ENCODE measurements around the gene RETN. TPM values are rescaled to one million over a fixed set of nuclear protein-coding genes. Genes with fewer than 3 reads are reported as not detected.
A peak's percentile ranks its signal among the peaks of the same experiment; 100 is the strongest.

RETN gene
- total RNA-seq, 2 experiments from 2014 or later = not detected

DNA sequence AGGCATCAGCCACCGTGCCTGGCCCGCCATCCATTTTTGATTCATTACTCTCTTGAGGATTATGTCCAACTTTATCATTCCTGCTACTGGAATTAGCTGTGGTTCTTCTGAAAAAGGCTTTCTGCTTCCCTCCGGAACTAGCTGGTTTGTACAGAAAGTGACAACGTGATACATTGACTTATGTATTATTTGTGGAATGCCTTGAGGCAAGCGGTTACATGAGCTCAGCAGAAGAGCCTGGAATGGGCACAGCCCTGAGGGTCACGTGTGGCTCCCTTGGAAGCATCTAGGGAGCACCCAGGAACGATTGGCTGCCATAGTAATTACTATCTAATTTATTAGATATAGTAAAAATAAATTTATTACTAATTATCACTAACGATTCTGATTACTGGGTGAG lies 14.4 kb upstream of the RETN start:
- H3K27me3 Mint-ChIP-seq = peaks cover 2% of the 10 kb centered on the region
- ChIA-PET POLR2A (no interaction called here), CTCF (interaction anchor here (0.9 to 2.8 kb wide), 3 partner anchors 10 to 26 kb away, joined by 3 to 12 read pairs (median 6); partner anchors contain the start of gene TRAPPC5)
- H3K4me3 Mint-ChIP-seq = no peak overlapping the region
- no peak for DNase-seq
- H3K36me3 Mint-ChIP-seq (ENCODE audit: low read depth) = no peaks in the 10 kb centered on the region
- peaks cover 35% of the 10 kb centered on the region for H3K4me1 Mint-ChIP-seq
- no peak overlapping the region for H3K27ac Mint-ChIP-seq
- no peaks in the 10 kb centered on the region for H3K9me3 Mint-ChIP-seq

DNA sequence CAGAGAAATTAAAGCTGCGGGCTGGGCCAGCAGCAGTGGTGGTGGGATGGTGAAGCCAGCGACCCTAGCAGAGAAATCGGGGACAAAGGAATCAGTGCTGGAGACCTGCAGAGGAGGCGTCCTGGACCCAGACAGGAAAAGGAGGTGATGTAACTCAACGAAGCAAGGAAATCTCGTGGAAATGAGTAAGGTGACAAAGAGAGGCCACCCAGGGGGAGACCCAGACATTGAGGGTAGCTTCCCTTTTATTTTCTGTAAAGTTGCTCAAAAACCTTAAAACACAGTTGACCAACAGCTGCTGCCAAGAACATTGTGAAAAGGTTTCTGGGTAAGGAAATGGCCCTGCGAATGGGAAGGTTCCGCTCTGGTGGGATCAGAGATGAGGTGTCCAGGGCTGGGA lies 13.3 kb upstream of the RETN start:
- H3K9me3 Mint-ChIP-seq = no peaks in the 10 kb centered on the region
- POLR2A ChIA-PET = no interaction called here
- H3K36me3 Mint-ChIP-seq (ENCODE audit: low read depth) = no peaks in the 10 kb centered on the region
- CTCF ChIA-PET = interaction anchor here (0.9 to 2.8 kb wide), 2 partner anchors 17 to 25 kb away, joined by 3 to 12 read pairs; partner anchors contain the start of gene TRAPPC5
- H3K4me1 Mint-ChIP-seq = peaks cover 35% of the 10 kb centered on the region
- no peak overlapping the region for H3K4me3 Mint-ChIP-seq
- H3K27me3 Mint-ChIP-seq = peaks cover 2% of the 10 kb centered on the region
- H3K27ac Mint-ChIP-seq = no peak overlapping the region
- no peak for DNase-seq

DNA sequence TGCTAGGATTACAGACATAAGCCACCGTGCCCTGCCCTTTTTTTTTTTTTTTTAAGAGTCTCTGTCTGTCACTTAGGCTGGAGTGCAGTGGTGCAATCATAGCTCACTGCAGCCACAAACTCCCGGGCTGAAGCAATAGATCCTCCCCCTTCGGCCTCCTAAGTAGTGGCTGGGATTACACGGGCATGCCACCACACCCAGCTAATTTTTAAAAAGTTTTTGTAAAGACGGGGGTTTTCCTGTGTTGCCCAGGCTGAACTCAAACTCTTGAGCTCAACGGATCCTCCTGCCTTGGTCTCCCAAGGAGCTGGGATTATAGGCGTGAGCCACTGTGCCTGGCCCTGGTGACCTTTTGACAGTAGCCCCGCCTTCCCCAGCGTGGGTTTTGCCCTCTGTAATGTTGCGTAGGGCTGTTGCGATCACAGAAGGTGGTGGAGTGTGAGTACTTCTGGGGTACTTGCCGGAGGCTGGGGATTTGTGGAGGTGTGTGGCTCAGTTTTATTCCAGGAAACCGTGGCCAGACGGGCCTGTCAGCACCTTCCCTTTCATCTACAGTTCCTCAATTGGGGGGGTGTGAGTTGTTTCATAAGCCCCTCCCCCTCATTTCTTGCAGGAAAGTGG lies 11.6 kb upstream of the RETN start:
- DNase-seq = no peak
- Mint-ChIP-seq H3K4me1 (peaks cover 31% of the 10 kb centered on the region), H3K27ac (peak overlapping the region; percentile 9), H3K36me3 (ENCODE audit: low read depth) (no peaks in the 10 kb centered on the region), H3K9me3 (no peaks in the 10 kb centered on the region), H3K4me3 (no peak overlapping the region), H3K27me3 (no peaks in the 10 kb centered on the region)
- ChIA-PET CTCF (interaction anchor here (0.6 to 1.7 kb wide), 5 partner anchors 15 to 536 kb away, joined by 3 to 5 read pairs (median 3); partner anchors contain the start of genes PCP2 and TRAPPC5), POLR2A (no interaction called here)

- ChIA-PET CTCF (interaction anchor here (1.6 to 1.7 kb wide), 2 partner anchors 22 to 90 kb away, joined by 3 to 5 read pairs; partner anchors contain the start of gene TRAPPC5), POLR2A (no interaction called here)
- DNase-seq = peak; percentile 74
- Mint-ChIP-seq H3K27me3 (no peaks in the 10 kb centered on the region), H3K4me1 (peaks cover 23% of the 10 kb centered on the region), H3K4me3 (peak overlapping the region; percentile 71), H3K9me3 (no peaks in the 10 kb centered on the region), H3K36me3 (ENCODE audit: low read depth) (no peaks in the 10 kb centered on the region), H3K27ac (peak overlapping the region; percentile 87)
These were observed 10.6 kb upstream of the RETN start for GRCh38 chr19:7658219-7658686.

- no peak for DNase-seq
- peaks cover 21% of the 10 kb centered on the region for H3K4me1 Mint-ChIP-seq
- POLR2A ChIA-PET = no interaction called here
- H3K9me3 Mint-ChIP-seq = no peaks in the 10 kb centered on the region
- no peak overlapping the region for H3K4me3 Mint-ChIP-seq
- CTCF ChIA-PET = interaction anchor here (0.5 to 2.9 kb wide), 3 partner anchors 19 to 167 kb away, joined by 3 to 13 read pairs (median 3); partner anchors contain the start of genes STXBP2 and TRAPPC5
- no peaks in the 10 kb centered on the region for H3K36me3 Mint-ChIP-seq (ENCODE audit: low read depth)
- no peak overlapping the region for H3K27ac Mint-ChIP-seq
- H3K27me3 Mint-ChIP-seq = peaks cover 3% of the 10 kb centered on the region
These were observed 6.9 kb upstream of the RETN start for GRCh38 chr19:7661744-7662538.

DNA sequence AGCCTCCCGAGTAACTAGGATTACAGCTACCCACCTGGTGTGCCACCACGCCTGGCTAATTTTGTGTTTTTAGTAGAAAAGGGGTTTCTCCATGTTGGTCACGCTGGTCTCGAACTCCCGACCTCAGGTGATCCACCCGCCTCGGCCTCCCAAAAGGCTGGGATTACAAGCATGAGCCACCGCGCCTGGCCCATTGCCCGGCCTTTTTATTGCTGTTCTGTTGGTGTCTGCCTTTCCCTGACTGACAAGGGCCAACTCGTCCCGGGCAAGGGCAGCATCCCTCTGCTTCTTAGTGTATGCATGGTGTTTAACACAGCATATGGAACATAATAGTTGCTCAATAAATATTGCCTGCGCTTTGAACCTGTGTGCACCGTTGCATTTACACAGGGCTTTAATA lies 6.2 kb upstream of the RETN start:
- POLR2A ChIA-PET = no interaction called here
- Mint-ChIP-seq H3K4me1 (peaks cover 14% of the 10 kb centered on the region), H3K27ac (no peak overlapping the region), H3K9me3 (no peaks in the 10 kb centered on the region), H3K4me3 (no peak overlapping the region), H3K36me3 (ENCODE audit: low read depth) (no peaks in the 10 kb centered on the region), H3K27me3 (peaks cover 4% of the 10 kb centered on the region)
- CTCF ChIA-PET = interaction anchor here (0.6 to 2.9 kb wide), 2 partner anchors 18 kb away, joined by 3 to 13 read pairs; partner anchors contain the start of gene TRAPPC5
- no peak for DNase-seq

DNA sequence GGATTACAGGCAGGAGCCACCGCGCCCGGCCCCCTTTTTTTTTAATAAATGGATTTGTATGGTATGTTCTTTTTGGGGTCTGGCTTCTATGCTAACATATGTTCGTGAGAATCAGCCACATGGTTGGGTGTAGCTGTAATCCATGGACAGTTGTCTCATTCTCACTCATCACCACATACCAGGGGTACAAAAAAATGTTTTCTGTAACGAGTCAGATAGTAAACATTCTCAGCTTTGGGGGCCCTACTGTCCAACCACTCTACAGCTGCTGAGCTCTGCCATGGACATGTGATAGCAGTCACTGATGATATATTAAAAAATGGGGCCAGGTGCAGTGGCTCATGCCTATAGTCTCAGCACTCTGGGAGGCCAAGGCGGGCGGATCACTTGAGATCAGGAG lies 5.1 kb upstream of the RETN start:
- Mint-ChIP-seq H3K4me1 (peaks cover 4% of the 10 kb centered on the region), H3K27ac (no peak overlapping the region), H3K27me3 (peaks cover 7% of the 10 kb centered on the region), H3K9me3 (no peaks in the 10 kb centered on the region), H3K36me3 (ENCODE audit: low read depth) (no peaks in the 10 kb centered on the region), H3K4me3 (no peak overlapping the region)
- ChIA-PET CTCF (interaction anchor here (0.8 to 2.0 kb wide), 3 partner anchors 11 to 26 kb away, joined by 3 to 6 read pairs (median 4); partner anchors contain the start of gene TRAPPC5), POLR2A (no interaction called here)
- no peak for DNase-seq

DNA sequence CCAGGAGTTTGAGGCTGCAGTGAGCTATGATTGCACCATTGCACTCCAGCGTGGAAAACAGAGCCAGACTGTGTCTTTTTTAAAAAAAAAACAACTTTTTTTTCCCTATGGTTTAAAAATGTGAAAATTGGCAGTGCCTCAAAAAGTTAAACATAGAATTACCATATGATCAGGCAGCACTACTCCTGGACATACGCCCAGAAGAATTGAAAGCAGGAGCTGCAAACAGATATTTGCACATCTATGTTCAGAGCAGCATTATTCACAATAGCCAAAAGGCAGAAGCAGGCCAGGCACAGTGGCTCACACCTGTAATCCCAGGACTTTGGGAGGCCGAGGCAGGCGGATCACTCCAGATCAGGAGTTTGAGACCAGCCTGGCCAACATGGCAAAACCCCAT lies 3.8 kb upstream of the RETN start:
- DNase-seq = no peak
- Mint-ChIP-seq H3K4me1 (peaks cover 6% of the 10 kb centered on the region), H3K9me3 (no peaks in the 10 kb centered on the region), H3K36me3 (ENCODE audit: low read depth) (no peaks in the 10 kb centered on the region), H3K4me3 (no peak overlapping the region), H3K27me3 (peaks cover 13% of the 10 kb centered on the region), H3K27ac (no peak overlapping the region)
- ChIA-PET CTCF (interaction anchor here (2.0 kb wide), 1 partner anchor 16 kb away, joined by 6 read pairs; the partner anchor contains the start of gene TRAPPC5), POLR2A (no interaction called here)

- POLR2A ChIA-PET = no interaction called here
- Mint-ChIP-seq H3K9me3 (no peaks in the 10 kb centered on the region), H3K4me3 (no peak overlapping the region), H3K4me1 (peaks cover 22% of the 10 kb centered on the region), H3K27me3 (peaks cover 26% of the 10 kb centered on the region), H3K36me3 (ENCODE audit: low read depth) (no peaks in the 10 kb centered on the region), H3K27ac (no peak overlapping the region)
- CTCF ChIA-PET = interaction anchor here (1.9 to 3.2 kb wide), 2 partner anchors 11 to 315 kb away, joined by 4 to 20 read pairs; partner anchors contain the start of gene TRAPPC5
- DNase-seq = no peak
These were observed 792 bp downstream of the RETN start for GRCh38 chr19:7669641-7670040.

GRCh38 chr19:7670150-7670783 lies 1.4 kb downstream of the RETN start:
- no peak overlapping the region for H3K27ac Mint-ChIP-seq
- H3K9me3 Mint-ChIP-seq = no peaks in the 10 kb centered on the region

DNA sequence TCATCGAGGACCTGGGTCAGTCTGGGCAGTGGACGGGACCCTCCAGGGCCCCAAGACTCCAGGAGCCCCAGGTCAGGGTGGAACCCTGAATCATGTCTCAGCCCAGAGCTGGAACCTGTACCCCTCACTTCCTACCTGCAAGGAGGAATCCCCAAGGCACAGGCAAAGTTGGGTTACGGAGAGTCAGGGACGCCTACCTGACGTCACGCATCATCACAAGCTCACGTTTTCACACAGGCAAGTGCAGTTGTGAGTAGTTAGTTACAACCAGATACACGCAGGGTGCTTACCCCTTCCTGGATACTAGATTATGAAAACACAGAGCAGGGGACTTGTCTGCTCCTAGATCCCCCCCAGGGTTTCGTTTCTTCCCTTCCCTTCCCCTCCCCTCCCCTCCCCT lies 1.9 kb downstream of the RETN start:
- POLR2A ChIA-PET = no interaction called here
- no peak overlapping the region for H3K27ac Mint-ChIP-seq
- CTCF ChIA-PET = interaction anchor here (0.6 to 1.1 kb wide), 4 partner anchors 10 to 37 kb away, joined by 3 to 5 read pairs (median 4); partner anchors contain the start of genes PCP2 and TRAPPC5
- H3K36me3 Mint-ChIP-seq (ENCODE audit: low read depth) = no peaks in the 10 kb centered on the region
- H3K4me3 Mint-ChIP-seq = no peak overlapping the region
- H3K4me1 Mint-ChIP-seq = peaks cover 24% of the 10 kb centered on the region
- H3K9me3 Mint-ChIP-seq = no peaks in the 10 kb centered on the region
- H3K27me3 Mint-ChIP-seq = peaks cover 25% of the 10 kb centered on the region
- no peak for DNase-seq

More at GRCh38 chr19:7670150-7670783, 1.4 kb downstream of the RETN start:
- CTCF ChIA-PET = interaction anchor here (0.6 to 3.2 kb wide), 5 partner anchors 10 to 316 kb away, joined by 3 to 20 read pairs (median 4); partner anchors contain the start of genes PCP2 and TRAPPC5
- peaks cover 23% of the 10 kb centered on the region for H3K4me1 Mint-ChIP-seq
- peak; percentile 33 for DNase-seq
- H3K27me3 Mint-ChIP-seq = peaks cover 26% of the 10 kb centered on the region
- H3K4me3 Mint-ChIP-seq = peak overlapping the region; percentile 38
- POLR2A ChIA-PET = no interaction called here
- H3K36me3 Mint-ChIP-seq (ENCODE audit: low read depth) = no peaks in the 10 kb centered on the region

DNA sequence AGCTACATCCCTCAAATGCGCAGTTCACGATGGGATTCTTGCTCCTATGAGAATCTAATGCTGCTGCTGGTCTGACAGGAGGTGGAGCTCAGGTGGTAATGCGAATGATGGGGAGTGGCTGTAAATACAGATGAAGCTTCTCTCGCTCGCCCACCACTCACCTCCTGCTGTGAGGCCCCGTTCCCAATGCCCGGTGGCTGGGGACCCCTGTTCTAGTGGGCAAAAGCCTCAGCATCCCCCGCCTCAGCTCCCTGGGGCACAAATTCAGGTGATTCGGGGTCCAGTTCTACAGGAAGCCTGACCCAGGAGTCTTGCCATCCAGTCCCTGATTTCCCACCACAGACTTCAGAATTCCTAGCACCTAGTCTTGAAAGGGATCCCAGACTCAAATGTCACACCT lies 3.7 kb downstream of the RETN start:
- Mint-ChIP-seq H3K9me3 (no peaks in the 10 kb centered on the region), H3K4me3 (no peak overlapping the region), H3K27ac (no peak overlapping the region), H3K4me1 (peaks cover 39% of the 10 kb centered on the region), H3K36me3 (ENCODE audit: low read depth) (no peaks in the 10 kb centered on the region), H3K27me3 (peaks cover 33% of the 10 kb centered on the region)
- POLR2A ChIA-PET = no interaction called here
- CTCF ChIA-PET = no interaction called here
- no peak for DNase-seq
